OCI-LY3 (cell line): Measurements from ENCODE around the gene CXorf38.

Source experiments
- EZH2phosphoT487 ChIP-seq: fragments of 200-600 bp; shearing (Covaris generic); IDR thresholded peaks from 2 replicates; pipeline ENCODE4 v1.6.1; 2018; ENCODE audit warnings: antibody characterized with exemption, mixed run types, low read depth
- TF ChIP-seq, protein P1 (sequence below): fragments of 200-600, 300-600 bp; sonication (generic); IDR thresholded peaks from 2 replicates; pipeline ENCODE4 v1.5.1; 2014; ENCODE audit warnings: antibody characterized with exemption, low read length, low read depth

DNA sequence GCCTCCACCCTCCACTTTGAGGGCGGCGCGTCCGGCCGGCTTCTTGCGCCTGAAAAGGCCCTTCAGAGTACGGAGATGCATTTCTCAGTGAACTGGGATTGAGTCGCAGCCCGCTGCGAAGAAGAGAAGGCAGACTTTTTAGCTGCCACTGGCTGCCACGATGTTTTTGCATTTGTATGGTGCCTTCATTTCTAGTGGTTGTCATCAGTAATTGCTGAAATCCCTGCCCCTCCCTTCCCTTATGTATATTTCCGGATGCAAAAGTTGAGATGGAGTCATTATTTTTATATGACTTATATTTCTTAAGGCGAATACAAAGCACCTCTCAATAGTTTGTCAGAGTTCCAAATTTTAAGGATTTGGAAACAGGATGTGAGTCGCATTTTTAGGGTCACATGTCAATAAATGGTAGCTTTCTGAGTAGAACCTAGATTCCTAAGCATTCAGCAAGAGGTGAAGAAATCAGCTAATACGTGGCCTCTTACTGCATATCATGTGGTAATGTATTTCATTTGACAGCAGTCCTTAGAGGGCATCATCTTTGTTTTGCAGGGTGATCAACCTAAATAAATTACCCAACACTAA, 65.9 kb downstream of the CXorf38 start:
- TF ChIP-seq, protein P1, sequence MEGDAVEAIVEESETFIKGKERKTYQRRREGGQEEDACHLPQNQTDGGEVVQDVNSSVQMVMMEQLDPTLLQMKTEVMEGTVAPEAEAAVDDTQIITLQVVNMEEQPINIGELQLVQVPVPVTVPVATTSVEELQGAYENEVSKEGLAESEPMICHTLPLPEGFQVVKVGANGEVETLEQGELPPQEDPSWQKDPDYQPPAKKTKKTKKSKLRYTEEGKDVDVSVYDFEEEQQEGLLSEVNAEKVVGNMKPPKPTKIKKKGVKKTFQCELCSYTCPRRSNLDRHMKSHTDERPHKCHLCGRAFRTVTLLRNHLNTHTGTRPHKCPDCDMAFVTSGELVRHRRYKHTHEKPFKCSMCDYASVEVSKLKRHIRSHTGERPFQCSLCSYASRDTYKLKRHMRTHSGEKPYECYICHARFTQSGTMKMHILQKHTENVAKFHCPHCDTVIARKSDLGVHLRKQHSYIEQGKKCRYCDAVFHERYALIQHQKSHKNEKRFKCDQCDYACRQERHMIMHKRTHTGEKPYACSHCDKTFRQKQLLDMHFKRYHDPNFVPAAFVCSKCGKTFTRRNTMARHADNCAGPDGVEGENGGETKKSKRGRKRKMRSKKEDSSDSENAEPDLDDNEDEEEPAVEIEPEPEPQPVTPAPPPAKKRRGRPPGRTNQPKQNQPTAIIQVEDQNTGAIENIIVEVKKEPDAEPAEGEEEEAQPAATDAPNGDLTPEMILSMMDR: no peak
- TF ChIP-seq EZH2phosphoT487: no peak
